H9 (cell line): ENCODE data around the gene RPS21. TPM values are rescaled to one million over a fixed set of nuclear protein-coding genes. Genes with fewer than 3 reads are reported as not detected.

Experiments
- DNase-seq: peaks from one replicate; pipeline ENCODE4 v3.0.0-alpha.2; 2017
- H2AFZ ChIP-seq: one replicate; pipeline ENCODE4 v1.6.1; 2013; ENCODE audit warnings: mild to moderate bottlenecking, low read length, control low read depth, moderate library complexity
- H2AK5ac ChIP-seq: 2 replicates; pipeline ENCODE4 v1.6.1; 2013; ENCODE audit warnings: low read length, control low read depth, mixed read lengths; ENCODE audit not compliant: insufficient read length
- H2BK120ac ChIP-seq: one replicate; pipeline ENCODE4 v1.6.1; 2013; ENCODE audit warnings: low read depth, mild to moderate bottlenecking, low read length, control low read depth, inconsistent platforms; ENCODE audit not compliant: poor library complexity, severe bottlenecking
- H2BK12ac ChIP-seq: 2 replicates; pipeline ENCODE4 v1.6.1; 2013; ENCODE audit warnings: low read length, control low read depth, mixed read lengths, low read depth; ENCODE audit not compliant: insufficient read length
- H2BK15ac ChIP-seq: 2 replicates; pipeline ENCODE4 v1.6.1; 2013; ENCODE audit warnings: low read depth, low read length, control low read depth
- H2BK20ac ChIP-seq: one replicate; pipeline ENCODE4 v1.6.1; 2013; ENCODE audit warnings: low read depth, mild to moderate bottlenecking, low read length, control low read depth, inconsistent platforms; ENCODE audit not compliant: poor library complexity, severe bottlenecking
- H2BK5ac ChIP-seq: 2 replicates; pipeline ENCODE4 v1.6.1; 2013; ENCODE audit warnings: low read length, control low read depth, mixed read lengths; ENCODE audit not compliant: insufficient read length
- H3K14ac ChIP-seq: 2 replicates; pipeline ENCODE4 v1.6.1; 2013; ENCODE audit warnings: low read length, control low read depth; ENCODE audit not compliant: insufficient read depth
- H3K18ac ChIP-seq: 2 replicates; pipeline ENCODE4 v1.6.1; 2013; ENCODE audit warnings: low read depth, mild to moderate bottlenecking, mixed read lengths, low read length, control low read depth; ENCODE audit not compliant: insufficient read length
- H3K23ac ChIP-seq: 2 replicates; pipeline ENCODE4 v1.6.1; 2013; ENCODE audit warnings: low read length, control low read depth, mixed read lengths, low read depth; ENCODE audit not compliant: insufficient read length
- H3K23me2 ChIP-seq: 2 replicates; pipeline ENCODE4 v1.6.1; 2013; ENCODE audit warnings: low read depth, mild to moderate bottlenecking, mixed read lengths, low read length, control low read depth; ENCODE audit not compliant: insufficient read length, poor library complexity, severe bottlenecking
- H3K27ac ChIP-seq: 2 replicates; pipeline ENCODE4 v1.5.1; 2013; ENCODE audit warnings: low read length, control low read depth, mixed read lengths, low read depth; ENCODE audit not compliant: insufficient read length
- H3K27me3 ChIP-seq: 2 replicates; pipeline ENCODE4 v1.6.1; 2013; ENCODE audit warnings: low read length, control low read depth, inconsistent platforms; ENCODE audit not compliant: insufficient read depth
- H3K4ac ChIP-seq: 2 replicates; pipeline ENCODE4 v1.6.1; 2013; ENCODE audit warnings: low read depth, mild to moderate bottlenecking, control low read depth, inconsistent platforms, low read length, moderate library complexity
- H3K4me1 ChIP-seq: 2 replicates; pipeline ENCODE4 v1.6.1; 2013; ENCODE audit warnings: low read length, control low read depth, inconsistent platforms; ENCODE audit not compliant: insufficient read depth
- H3K4me2 ChIP-seq: 2 replicates; pipeline ENCODE4 v1.6.1; 2013; ENCODE audit warnings: low read length, control low read depth, mixed read lengths; ENCODE audit not compliant: insufficient read length, insufficient read depth
- H3K56ac ChIP-seq: 2 replicates; pipeline ENCODE4 v1.6.1; 2013; ENCODE audit warnings: low read depth, mild to moderate bottlenecking, mixed read lengths, low read length, control low read depth; ENCODE audit not compliant: insufficient read length
- H3K79me1 ChIP-seq: 2 replicates; pipeline ENCODE4 v1.6.1; 2013; ENCODE audit warnings: low read depth, mild to moderate bottlenecking, moderate library complexity, low read length, control low read depth, inconsistent platforms; ENCODE audit not compliant: insufficient read depth, poor library complexity, severe bottlenecking
- H3K79me2 ChIP-seq: 2 replicates; pipeline ENCODE4 v1.6.1; 2013; ENCODE audit warnings: low read length, control low read depth, inconsistent platforms; ENCODE audit not compliant: insufficient read depth
- H3K9ac ChIP-seq: 2 replicates; pipeline ENCODE4 v1.6.1; 2013; ENCODE audit warnings: low read length, control low read depth, mixed read lengths; ENCODE audit not compliant: insufficient read length; ENCODE audit errors: extremely low read depth
- H3K9me3 ChIP-seq: one replicate; pipeline ENCODE4 v1.6.1; 2013; ENCODE audit warnings: low read depth, low read length, inconsistent platforms; ENCODE audit not compliant: control insufficient read depth
- H3T11ph ChIP-seq: one replicate; pipeline ENCODE4 v1.6.1; 2013; ENCODE audit warnings: mild to moderate bottlenecking, low read length, control low read depth, inconsistent platforms
- H4K20me1 ChIP-seq: one replicate; pipeline ENCODE4 v1.6.1; 2013; ENCODE audit not compliant: control insufficient read depth, insufficient read length, insufficient read depth
- H4K5ac ChIP-seq: 2 replicates; pipeline ENCODE4 v1.6.1; 2013; ENCODE audit warnings: low read depth, mild to moderate bottlenecking, mixed read lengths, low read length, control low read depth; ENCODE audit not compliant: insufficient read length
- H4K8ac ChIP-seq: replicated peaks from 2 replicates; pipeline ENCODE4 v1.6.1; 2013; ENCODE audit warnings: low read length, control low read depth, mixed read lengths, low read depth; ENCODE audit not compliant: insufficient read length
- H4K91ac ChIP-seq: 2 replicates; pipeline ENCODE4 v1.6.1; 2013; ENCODE audit warnings: low read depth, mild to moderate bottlenecking, moderate library complexity, mixed read lengths, low read length, control low read depth; ENCODE audit not compliant: insufficient read length
- H3K27ac Mint-ChIP-seq, 3 experiments: 2 replicates in 2 of 3; 3 replicates in 1 of 3; pipeline ENCODE4 v1.8.0; 2020 to 2021; ENCODE audit warnings: mixed read lengths in 3 of 3, mild to moderate bottlenecking in 1 of 3, moderate library complexity in 1 of 3
- H3K27me3 Mint-ChIP-seq: 2 replicates; pipeline ENCODE4 v1.8.0; 2021; ENCODE audit warnings: low read depth, mild to moderate bottlenecking, moderate library complexity, mixed read lengths
- H3K36me3 Mint-ChIP-seq, 3 experiments: 2 replicates in 2 of 3; 3 replicates in 1 of 3; pipeline ENCODE4 v1.8.0; 2020 to 2021; ENCODE audit warnings: low read depth in 3 of 3, mixed read lengths in 3 of 3; ENCODE audit not compliant: insufficient read depth in 1 of 3
- H3K4me1 Mint-ChIP-seq, 2 experiments: 2 replicates each; pipeline ENCODE4 v1.8.0; 2020; ENCODE audit warnings: mixed read lengths in 2 of 2
- H3K4me3 Mint-ChIP-seq, 2 experiments: 2 replicates in 1 of 2; 3 replicates in 1 of 2; pipeline ENCODE4 v1.8.0; 2020 to 2021; ENCODE audit warnings: mild to moderate bottlenecking in 2 of 2, mixed read lengths in 2 of 2, moderate library complexity in 1 of 2
- H3K9me3 Mint-ChIP-seq, 2 experiments: 2 replicates in 1 of 2; 3 replicates in 1 of 2; pipeline ENCODE4 v1.8.0; 2020; ENCODE audit warnings: mild to moderate bottlenecking in 2 of 2, mixed read lengths in 2 of 2, moderate library complexity in 1 of 2
- CTCF ChIP-seq: fragments of 200-600 bp; sonication (generic); conservative IDR thresholded peaks from 3 replicates; pipeline ENCODE4 v1.8.0; 2021; ENCODE audit warnings: antibody characterized with exemption, mild to moderate bottlenecking
- WGBS: extraction: QIAGEN DNeasy Blood & Tissue Kit; methylation state at CpG from one replicate; pipeline ENCODE4 v1.1.7; 2013; ENCODE audit warnings: missing lambda C conversion rate, low lambda C conversion rate, mixed read lengths; ENCODE audit not compliant: insufficient read length; ENCODE audit errors: extremely low coverage; 5-methylcytosine and 5-hydroxymethylcytosine counted together
- total RNA-seq: library from RNA; stranded (reverse); gene quantifications from 2 replicates; pipeline ENCODE4 v1.2.1, GENCODE V29; 2021

Gene RPS21
- total RNA-seq, 1 experiment from 2014 or later = 1,715 TPM

GRCh38 chr20:62424249-62425107 lies 37.6 kb downstream of the RPS21 start:
- no peaks in the 10 kb centered on the region for H3K79me1 ChIP-seq
- no peak overlapping the region for H3T11ph ChIP-seq
- no peaks in the 10 kb centered on the region for H4K20me1 ChIP-seq
- no peak for TF ChIP-seq CTCF
- H4K8ac ChIP-seq = no peak overlapping the region
- H3K4me1 ChIP-seq = peaks cover 3% of the 10 kb centered on the region; the same call in 1 of the 2 replicates
- H3K79me2 ChIP-seq = no peaks in the 10 kb centered on the region
- H4K5ac ChIP-seq = no peak overlapping the region
- no peak overlapping the region for H3K4me3 Mint-ChIP-seq
- H3K56ac ChIP-seq = no peak overlapping the region
- H2BK15ac ChIP-seq = no peak overlapping the region
- peaks cover 15 to 51% of the 10 kb centered on the region in 2 experiments for H3K4me1 Mint-ChIP-seq
- no peak overlapping the region for H2AFZ ChIP-seq
- no peak overlapping the region for H2BK20ac ChIP-seq
- no peak overlapping the region for H4K91ac ChIP-seq
- no peak overlapping the region for H2BK12ac ChIP-seq
- no peak overlapping the region for H3K27ac Mint-ChIP-seq
- no peak overlapping the region for H3K4ac ChIP-seq
- H3K4me2 ChIP-seq = no peak overlapping the region
- H3K27me3 Mint-ChIP-seq = no peaks in the 10 kb centered on the region; the same call in 1 of the 2 replicates
- peaks cover 0 to 4% (median 4%) of the 10 kb centered on the region in 3 experiments; a peak in 1 of 7 replicates for H3K36me3 Mint-ChIP-seq
- H3K23me2 ChIP-seq = no peaks in the 10 kb centered on the region
- H3K27me3 ChIP-seq = no peaks in the 10 kb centered on the region
- no peak overlapping the region for H2BK5ac ChIP-seq
- H3K9me3 Mint-ChIP-seq = peaks cover 3 to 5% of the 10 kb centered on the region in 2 experiments; a peak in 2 of 5 replicates
- H3K27ac ChIP-seq = no peak overlapping the region
- no peak overlapping the region for H3K18ac ChIP-seq
- H3K14ac ChIP-seq = no peak overlapping the region
- DNase-seq = no peak
- H3K9me3 ChIP-seq = no peaks in the 10 kb centered on the region
- H3K9ac ChIP-seq = no peak overlapping the region
- H2AK5ac ChIP-seq = no peak overlapping the region
- no CpG with 5 or more reads among the region's 23 CpGs for WGBS
- no peak overlapping the region for H2BK120ac ChIP-seq
- H3K23ac ChIP-seq = no peak overlapping the region
